AG09309 (cell line): ENCODE measurements around the gene DEPDC1B.
"Not testable (repeated sequence)": the region's sequence is repeated elsewhere in the genome, so short reads cannot be mapped to it uniquely, and the experiment has no call there.

Experiments
- DNase-seq: peaks from one replicate; pipeline ENCODE4 v3.0.0-alpha.2; 2010; ENCODE audit warnings: low read depth
- H3K4me3 ChIP-seq: 2 replicates; pipeline ENCODE4 v1.5.1; 2011; ENCODE audit warnings: mild to moderate bottlenecking, low read depth, low read length, moderate library complexity; ENCODE audit not compliant: control insufficient read depth
- TF ChIP-seq, protein P1 (sequence below): IDR thresholded peaks from 2 replicates; pipeline ENCODE4 v1.5.1; 2011; ENCODE audit warnings: mild to moderate bottlenecking, low read depth, low read length, inconsistent platforms; ENCODE audit not compliant: insufficient read depth, control insufficient read depth; ENCODE audit errors: missing control alignments

DEPDC1B gene

DNA sequence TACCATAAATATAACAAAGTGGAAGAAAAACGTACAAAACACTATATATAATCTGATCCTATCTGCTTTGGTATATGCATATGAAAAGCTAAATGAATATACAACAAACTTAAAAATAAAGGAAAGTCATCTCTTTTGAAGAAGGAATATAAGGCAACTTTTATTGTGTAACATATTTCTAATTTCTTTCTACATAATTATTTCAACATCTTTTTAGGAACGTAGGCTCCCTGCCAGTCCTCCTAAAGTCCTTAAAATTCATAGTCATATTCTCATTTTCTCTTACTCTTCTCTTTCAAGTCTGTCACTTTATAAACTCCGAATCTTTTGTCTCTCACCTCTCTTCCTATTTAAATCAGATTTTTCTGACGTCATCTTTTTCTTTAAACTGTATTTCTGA, 9.6 kb downstream of the DEPDC1B start:
- H3K4me3 ChIP-seq = no peak overlapping the region
- DNase-seq = no peak
- TF ChIP-seq, protein P1, sequence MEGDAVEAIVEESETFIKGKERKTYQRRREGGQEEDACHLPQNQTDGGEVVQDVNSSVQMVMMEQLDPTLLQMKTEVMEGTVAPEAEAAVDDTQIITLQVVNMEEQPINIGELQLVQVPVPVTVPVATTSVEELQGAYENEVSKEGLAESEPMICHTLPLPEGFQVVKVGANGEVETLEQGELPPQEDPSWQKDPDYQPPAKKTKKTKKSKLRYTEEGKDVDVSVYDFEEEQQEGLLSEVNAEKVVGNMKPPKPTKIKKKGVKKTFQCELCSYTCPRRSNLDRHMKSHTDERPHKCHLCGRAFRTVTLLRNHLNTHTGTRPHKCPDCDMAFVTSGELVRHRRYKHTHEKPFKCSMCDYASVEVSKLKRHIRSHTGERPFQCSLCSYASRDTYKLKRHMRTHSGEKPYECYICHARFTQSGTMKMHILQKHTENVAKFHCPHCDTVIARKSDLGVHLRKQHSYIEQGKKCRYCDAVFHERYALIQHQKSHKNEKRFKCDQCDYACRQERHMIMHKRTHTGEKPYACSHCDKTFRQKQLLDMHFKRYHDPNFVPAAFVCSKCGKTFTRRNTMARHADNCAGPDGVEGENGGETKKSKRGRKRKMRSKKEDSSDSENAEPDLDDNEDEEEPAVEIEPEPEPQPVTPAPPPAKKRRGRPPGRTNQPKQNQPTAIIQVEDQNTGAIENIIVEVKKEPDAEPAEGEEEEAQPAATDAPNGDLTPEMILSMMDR = no peak

DNA sequence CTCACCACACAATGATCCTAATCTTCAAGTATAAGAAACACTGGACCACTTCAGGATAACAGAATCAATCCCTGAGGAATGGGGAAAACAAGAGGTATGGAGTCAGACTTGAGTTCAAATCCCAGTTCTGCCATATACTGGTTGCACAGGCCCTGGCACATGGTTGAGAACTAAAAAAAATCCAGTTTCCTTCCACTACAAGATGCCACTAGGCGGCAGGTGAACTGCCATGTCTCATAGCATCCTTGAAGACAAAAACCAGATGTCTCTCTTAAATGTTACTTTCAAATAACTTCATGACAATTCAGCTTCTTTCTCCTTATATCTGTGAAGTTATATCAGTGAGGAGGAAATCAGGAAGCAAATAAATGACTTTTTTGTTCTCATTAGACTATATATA, 11.0 kb downstream of the DEPDC1B start:
- DNase-seq = no peak
- no peak overlapping the region for H3K4me3 ChIP-seq
- TF ChIP-seq, protein P1 = no peak

DNA sequence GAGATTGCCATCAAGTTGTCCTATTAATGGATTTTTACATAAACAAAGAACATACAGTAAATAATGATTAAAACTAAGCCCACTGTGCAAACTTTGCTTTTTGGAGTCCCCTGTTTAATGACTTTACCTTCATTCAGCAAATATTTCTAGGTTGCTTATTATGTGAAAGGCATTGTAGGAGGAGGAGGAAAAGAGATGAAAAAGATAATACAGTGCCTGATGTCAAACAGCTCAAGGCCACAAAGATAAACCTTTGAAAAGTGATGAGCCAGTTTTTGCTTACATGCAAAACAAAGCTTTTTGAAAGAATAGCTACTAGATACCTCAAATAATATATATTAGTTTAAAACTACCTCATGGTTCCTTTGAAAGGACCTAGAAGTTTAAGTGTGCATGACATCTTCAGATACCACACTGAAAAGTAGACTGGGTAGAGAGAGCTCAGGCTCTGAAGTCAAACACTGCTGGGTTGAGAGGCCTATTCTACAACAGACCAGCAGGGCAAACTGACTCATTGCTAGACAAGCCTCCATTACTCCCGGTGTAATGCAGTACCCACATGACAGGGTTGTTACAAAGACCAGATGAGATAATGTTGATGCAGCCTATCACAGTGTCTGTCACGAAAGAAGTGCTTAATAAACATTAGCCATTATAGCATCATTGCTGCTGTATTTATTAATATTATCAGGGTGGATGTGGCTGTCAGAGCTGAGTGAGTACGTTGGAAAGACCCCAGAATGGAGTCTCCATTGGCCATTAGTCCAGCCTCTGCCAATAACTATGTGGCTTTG, 11.8 kb downstream of the DEPDC1B start:
- no peak for DNase-seq
- TF ChIP-seq, protein P1 = peak; percentile 46
- H3K4me3 ChIP-seq = no peak overlapping the region

DNA sequence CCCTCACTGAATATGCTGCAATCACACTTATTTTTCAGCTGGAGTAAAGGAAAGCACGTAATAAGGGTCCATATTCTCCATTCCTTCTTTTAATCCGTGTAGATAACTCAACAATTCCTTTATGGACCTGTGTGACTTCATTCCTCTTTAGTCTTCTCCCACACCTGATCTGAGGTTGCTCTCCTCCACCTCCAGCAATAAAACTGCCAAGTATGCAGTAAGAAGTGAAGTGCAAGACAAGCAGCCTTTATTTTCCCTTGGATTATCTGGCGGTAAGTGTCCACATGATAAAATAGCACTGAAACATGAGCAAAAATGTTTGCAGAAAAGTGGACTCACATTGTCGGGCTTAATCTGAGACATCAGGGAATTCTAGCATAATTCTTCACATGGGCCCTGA, 13.8 kb downstream of the DEPDC1B start:
- DNase-seq = no peak

DNA sequence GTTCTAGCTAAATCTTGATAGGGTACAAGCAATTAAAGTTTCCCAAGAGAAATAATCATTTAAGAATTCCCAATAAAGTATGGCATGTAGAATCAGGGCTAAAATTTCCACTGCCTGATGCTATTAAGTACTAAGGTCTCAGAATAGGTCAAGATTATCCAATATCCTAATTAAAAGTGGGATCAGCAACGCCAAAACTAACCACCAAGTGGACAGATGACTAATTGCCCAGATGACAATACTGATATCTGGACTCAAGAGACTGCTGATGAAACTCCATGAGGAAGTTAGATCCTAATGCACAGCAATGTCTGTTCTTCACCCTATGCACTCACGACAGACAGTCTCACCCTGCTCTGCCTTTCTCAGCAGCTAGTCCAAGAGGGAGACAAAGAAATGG, 14.3 kb downstream of the DEPDC1B start:
- TF ChIP-seq, protein P1 = no peak
- no peak for DNase-seq
- H3K4me3 ChIP-seq = no peak overlapping the region

More for the DNA sequence above, 13.8 kb downstream of the DEPDC1B start:
- TF ChIP-seq, protein P1 = no peak
- no peak overlapping the region for H3K4me3 ChIP-seq

DNA sequence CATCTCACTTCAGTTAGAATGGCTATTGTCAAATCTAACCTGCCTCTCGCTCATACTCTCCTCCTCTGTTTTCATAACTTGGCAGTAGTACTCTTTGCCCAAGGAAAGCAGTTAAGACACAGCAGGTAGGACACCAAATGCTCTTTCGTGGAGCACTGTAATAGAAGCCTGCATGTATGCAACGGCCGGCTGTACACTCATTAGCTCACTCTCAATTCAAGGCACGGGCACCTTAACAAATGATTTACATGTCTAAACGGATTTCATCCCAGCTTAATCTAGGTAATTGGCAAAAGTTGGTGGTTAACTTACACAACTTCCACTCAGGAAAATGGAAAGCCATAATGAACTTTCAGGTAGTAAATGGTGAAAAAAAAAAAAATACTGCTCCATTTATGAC, 14.9 kb downstream of the DEPDC1B start:
- TF ChIP-seq, protein P1 = no peak
- no peak for DNase-seq
- H3K4me3 ChIP-seq = no peak overlapping the region

DNA sequence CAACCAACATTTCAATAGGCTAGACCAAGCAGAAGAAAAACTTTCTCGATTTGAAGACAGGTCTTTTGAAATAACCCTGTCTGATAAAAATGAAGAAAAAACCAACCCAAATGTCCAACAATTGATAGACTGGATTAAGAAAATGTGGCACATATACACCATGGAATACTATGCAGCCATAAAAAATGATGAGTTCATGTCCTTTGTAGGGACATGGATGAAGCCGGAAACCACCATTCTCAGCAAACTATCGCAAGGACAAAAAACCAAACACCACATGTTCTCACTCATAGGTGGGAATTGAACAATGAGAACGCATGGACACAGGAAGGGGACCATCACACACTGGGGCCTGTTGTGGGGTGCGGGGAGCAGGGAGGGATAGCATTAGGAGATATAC, 18.0 kb downstream of the DEPDC1B start:
- DNase-seq, H3K4me3 ChIP-seq: not testable (repeated sequence)
